HG03066 (cell line): ENCODE results near the gene DEPDC1B.
"Not testable (repeated sequence)": the region's sequence is repeated elsewhere in the genome, so short reads cannot be mapped to it uniquely, and the experiment has no call there.

Experiments
- ATAC-seq: cut with Tn5 transposase; IDR thresholded peaks from one replicate; pipeline ENCODE4 v1.9.1; 2021; ENCODE audit warnings: low read depth; ENCODE audit not compliant: unreplicated experiment

DEPDC1B gene

DNA sequence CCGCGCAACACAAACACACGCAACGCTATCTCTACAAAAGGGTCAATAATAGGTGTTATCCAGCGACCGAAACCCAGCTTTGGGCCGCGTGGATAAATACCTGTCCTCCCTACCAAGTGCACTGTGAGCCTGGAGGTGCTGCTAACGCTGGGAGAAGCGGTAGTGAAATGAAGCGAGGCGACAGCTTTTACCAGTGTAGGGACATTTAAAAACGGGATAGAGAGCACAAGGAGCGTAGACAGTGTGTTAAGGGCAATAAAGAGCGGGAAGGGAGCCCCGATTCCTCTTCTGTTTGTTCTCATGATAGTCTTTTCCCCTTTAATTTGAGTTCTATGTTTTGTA, 421 bp upstream of the DEPDC1B start:
- ATAC-seq = peak; percentile 28

DNA sequence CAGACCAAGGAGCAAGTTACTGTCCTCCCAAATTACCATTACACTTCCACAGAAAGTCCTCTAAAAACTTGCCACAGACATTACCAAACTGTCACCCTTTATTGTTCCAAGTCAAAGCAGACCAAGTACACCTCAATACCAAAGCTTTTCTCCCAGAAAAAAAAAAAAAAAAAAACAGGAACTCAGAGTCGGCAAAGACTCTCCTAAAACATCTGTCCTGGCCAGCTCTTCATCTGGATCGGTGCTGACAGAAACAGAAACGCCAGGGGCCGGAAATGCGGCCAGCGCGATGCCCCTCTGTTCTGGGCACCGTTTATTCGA, 718 bp downstream of the DEPDC1B start:
- ATAC-seq = no peak

DNA sequence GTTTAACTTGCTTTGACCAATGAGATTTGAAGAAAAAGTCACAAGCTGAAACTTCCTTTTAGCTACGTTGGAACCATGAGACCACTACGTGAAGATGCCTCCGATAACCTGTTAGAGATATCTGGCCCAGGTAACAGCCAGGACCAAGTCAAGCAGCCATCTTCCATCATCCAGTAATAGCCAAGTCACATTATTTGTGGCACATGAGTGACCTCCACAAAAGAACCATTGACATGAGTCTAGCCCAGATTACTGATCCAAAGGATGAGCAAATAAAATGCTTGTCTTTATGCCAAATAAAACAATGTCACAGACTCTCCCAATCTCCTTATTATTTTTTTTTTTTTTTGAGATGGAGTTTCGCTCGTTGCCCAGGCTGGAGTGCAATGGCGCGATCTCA, 1.6 kb downstream of the DEPDC1B start:
- no peak for ATAC-seq

DNA sequence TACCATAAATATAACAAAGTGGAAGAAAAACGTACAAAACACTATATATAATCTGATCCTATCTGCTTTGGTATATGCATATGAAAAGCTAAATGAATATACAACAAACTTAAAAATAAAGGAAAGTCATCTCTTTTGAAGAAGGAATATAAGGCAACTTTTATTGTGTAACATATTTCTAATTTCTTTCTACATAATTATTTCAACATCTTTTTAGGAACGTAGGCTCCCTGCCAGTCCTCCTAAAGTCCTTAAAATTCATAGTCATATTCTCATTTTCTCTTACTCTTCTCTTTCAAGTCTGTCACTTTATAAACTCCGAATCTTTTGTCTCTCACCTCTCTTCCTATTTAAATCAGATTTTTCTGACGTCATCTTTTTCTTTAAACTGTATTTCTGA, 9.6 kb downstream of the DEPDC1B start:
- no peak for ATAC-seq

DNA sequence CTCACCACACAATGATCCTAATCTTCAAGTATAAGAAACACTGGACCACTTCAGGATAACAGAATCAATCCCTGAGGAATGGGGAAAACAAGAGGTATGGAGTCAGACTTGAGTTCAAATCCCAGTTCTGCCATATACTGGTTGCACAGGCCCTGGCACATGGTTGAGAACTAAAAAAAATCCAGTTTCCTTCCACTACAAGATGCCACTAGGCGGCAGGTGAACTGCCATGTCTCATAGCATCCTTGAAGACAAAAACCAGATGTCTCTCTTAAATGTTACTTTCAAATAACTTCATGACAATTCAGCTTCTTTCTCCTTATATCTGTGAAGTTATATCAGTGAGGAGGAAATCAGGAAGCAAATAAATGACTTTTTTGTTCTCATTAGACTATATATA, 11.0 kb downstream of the DEPDC1B start:
- no peak for ATAC-seq

DNA sequence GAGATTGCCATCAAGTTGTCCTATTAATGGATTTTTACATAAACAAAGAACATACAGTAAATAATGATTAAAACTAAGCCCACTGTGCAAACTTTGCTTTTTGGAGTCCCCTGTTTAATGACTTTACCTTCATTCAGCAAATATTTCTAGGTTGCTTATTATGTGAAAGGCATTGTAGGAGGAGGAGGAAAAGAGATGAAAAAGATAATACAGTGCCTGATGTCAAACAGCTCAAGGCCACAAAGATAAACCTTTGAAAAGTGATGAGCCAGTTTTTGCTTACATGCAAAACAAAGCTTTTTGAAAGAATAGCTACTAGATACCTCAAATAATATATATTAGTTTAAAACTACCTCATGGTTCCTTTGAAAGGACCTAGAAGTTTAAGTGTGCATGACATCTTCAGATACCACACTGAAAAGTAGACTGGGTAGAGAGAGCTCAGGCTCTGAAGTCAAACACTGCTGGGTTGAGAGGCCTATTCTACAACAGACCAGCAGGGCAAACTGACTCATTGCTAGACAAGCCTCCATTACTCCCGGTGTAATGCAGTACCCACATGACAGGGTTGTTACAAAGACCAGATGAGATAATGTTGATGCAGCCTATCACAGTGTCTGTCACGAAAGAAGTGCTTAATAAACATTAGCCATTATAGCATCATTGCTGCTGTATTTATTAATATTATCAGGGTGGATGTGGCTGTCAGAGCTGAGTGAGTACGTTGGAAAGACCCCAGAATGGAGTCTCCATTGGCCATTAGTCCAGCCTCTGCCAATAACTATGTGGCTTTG, 11.8 kb downstream of the DEPDC1B start:
- peak; percentile 96 for ATAC-seq

DNA sequence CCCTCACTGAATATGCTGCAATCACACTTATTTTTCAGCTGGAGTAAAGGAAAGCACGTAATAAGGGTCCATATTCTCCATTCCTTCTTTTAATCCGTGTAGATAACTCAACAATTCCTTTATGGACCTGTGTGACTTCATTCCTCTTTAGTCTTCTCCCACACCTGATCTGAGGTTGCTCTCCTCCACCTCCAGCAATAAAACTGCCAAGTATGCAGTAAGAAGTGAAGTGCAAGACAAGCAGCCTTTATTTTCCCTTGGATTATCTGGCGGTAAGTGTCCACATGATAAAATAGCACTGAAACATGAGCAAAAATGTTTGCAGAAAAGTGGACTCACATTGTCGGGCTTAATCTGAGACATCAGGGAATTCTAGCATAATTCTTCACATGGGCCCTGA, 13.8 kb downstream of the DEPDC1B start:
- no peak for ATAC-seq

DNA sequence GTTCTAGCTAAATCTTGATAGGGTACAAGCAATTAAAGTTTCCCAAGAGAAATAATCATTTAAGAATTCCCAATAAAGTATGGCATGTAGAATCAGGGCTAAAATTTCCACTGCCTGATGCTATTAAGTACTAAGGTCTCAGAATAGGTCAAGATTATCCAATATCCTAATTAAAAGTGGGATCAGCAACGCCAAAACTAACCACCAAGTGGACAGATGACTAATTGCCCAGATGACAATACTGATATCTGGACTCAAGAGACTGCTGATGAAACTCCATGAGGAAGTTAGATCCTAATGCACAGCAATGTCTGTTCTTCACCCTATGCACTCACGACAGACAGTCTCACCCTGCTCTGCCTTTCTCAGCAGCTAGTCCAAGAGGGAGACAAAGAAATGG, 14.3 kb downstream of the DEPDC1B start:
- ATAC-seq = no peak

DNA sequence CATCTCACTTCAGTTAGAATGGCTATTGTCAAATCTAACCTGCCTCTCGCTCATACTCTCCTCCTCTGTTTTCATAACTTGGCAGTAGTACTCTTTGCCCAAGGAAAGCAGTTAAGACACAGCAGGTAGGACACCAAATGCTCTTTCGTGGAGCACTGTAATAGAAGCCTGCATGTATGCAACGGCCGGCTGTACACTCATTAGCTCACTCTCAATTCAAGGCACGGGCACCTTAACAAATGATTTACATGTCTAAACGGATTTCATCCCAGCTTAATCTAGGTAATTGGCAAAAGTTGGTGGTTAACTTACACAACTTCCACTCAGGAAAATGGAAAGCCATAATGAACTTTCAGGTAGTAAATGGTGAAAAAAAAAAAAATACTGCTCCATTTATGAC, 14.9 kb downstream of the DEPDC1B start:
- no peak for ATAC-seq

DNA sequence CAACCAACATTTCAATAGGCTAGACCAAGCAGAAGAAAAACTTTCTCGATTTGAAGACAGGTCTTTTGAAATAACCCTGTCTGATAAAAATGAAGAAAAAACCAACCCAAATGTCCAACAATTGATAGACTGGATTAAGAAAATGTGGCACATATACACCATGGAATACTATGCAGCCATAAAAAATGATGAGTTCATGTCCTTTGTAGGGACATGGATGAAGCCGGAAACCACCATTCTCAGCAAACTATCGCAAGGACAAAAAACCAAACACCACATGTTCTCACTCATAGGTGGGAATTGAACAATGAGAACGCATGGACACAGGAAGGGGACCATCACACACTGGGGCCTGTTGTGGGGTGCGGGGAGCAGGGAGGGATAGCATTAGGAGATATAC, 18.0 kb downstream of the DEPDC1B start:
- not testable (repeated sequence) for ATAC-seq

DNA sequence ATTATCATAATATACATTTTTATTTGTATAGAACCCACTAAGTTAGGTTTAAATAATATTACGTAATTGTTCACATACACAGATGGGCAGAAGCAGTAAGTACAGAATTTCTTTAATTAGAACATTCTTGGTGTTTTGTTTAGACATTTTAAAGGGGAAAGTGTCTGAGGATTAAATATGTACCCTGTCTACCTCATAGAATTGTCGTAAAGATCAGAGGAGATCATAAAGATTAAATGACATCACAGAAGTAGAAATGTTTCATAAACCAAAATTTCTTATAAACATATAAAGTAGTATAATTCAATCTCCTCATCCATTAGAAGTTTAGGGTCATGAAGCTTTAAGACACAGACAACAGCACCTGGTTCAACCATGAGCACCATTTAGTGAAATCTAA, 20.1 kb downstream of the DEPDC1B start:
- no peak for ATAC-seq

DNA sequence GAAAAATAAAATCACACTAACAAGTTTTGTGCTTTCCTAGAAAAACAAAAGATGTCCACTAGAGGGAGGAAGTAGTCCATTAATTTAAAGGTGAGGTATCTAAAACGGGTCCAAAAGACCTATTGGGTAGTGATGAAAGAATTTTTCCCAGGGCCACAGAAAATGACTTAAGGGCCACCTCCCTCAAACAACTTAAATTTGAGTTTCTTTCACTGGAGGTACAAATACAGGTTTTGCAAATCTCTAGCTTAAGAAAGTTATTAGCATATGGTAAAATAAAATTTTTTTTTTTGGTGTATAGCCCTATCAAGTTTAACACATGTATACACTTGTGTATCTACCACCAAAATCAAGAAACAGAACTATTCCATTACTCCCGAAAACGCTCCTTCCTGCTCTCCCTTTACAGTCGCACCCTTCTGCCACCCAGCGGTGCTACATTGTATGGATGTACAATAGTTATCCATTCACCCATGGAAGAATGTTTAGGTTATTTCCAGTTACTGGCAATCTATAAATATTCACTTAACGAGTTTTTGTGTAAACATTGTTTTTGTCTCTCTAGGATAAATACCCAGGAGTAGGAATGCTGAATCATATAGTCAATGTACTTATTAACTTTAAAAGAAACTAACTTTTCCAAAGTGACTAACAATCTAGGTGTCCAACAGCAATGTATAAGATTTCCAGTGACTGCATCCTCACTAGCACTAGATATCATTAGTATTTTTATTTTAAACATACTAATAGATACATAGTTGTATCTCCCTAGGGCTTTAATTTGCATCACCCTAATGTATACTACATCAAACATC, 21.9 kb downstream of the DEPDC1B start:
- no peak for ATAC-seq

DNA sequence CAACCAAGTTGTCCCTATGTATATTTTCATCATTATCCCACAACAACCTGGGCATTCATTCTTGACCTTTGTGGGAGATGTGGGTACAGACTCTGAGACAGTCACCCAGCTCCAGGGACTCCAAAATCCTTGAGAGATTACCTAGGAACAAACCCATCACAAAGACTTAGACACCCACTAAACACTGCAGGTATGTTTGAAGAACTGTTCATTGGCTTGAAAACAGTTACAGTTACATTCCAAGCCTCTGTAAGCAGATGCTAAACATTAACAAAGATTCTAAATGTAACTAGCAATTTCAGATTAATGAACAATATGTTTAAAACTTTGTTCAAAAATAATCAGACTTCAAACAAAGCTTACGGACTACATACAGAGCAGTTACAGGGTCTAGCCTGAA, 24.7 kb downstream of the DEPDC1B start:
- ATAC-seq = no peak

DNA sequence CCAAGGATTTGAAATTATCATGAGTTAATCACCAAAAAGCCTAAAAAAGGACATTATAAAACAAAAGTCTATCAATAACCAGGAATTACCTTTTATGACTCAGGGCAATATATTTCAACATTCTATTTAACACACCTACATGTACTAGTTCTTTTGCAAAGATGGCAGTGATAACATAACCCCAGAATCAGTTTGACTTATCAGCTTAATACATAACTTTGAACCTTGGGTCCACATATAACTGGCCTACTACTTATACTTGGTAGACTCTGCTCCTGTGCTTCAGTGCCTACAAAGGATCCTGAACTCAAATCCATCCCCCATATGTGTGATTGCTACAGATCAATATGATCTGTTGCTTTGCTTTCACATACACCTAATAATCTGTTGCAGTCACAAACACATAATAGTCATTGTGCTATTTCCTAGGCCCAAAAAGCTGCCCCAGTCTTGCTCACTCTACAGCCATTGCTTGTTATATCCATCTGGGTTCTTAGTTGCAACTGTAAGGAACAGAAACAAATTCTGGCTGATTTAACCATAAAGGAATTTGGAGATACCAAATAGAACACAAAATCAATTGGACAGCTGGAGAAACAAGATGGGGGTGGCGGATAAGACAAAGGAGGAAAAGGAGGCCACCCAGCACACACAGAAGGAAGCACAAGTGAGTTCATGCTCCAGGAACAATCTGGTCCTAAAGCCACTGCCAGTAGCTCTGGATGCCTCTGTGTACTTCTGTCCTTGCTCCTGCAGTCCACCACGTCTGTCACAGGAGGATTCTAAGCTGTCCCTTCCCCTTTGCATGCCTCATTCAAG, 25.5 kb downstream of the DEPDC1B start:
- no peak for ATAC-seq

DNA sequence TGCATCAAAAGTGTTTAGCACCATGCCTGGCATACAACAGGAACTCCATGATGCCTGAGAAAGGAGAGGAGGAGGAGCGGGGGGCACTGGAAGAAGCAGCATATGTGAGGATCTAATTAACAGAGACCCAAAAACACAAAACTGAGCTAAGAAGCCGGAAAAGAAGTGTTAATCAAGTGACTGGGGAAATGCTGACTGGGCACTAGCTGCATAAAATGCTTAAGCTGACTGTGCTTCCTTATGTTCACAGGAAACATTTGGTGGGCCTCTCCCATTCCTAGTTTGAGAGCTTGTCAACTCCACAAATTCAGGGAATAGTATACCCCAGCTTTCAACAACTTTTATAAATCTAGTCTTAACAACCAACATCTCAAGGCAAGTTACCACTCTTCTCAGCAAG, 26.6 kb downstream of the DEPDC1B start:
- no peak for ATAC-seq

DNA sequence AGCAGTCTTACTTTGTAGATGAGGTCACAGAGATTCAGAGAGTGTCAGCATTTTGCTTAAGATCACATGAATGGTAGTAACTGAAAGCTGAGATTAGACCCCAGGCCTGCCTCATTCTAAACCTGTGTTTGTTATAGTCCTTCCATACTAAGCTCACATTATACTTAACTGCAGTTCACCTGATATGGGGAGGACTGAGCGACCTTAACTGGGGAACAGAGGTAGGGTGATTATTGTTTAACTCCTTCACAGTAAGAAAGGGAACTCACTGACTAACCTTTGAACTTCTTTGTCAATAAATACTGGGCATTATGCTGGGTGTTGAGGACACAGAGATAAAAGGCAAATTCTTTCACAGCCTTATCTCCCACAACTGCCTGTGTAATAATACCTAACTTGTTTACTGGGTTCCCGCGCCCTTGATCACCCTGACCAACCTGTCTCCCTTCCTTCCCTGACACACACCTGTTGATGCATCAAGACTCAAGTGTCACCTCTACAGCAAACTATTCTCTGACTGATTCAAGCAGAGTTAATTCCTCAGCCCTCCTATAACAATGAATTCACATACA, 27.2 kb downstream of the DEPDC1B start:
- no peak for ATAC-seq

DNA sequence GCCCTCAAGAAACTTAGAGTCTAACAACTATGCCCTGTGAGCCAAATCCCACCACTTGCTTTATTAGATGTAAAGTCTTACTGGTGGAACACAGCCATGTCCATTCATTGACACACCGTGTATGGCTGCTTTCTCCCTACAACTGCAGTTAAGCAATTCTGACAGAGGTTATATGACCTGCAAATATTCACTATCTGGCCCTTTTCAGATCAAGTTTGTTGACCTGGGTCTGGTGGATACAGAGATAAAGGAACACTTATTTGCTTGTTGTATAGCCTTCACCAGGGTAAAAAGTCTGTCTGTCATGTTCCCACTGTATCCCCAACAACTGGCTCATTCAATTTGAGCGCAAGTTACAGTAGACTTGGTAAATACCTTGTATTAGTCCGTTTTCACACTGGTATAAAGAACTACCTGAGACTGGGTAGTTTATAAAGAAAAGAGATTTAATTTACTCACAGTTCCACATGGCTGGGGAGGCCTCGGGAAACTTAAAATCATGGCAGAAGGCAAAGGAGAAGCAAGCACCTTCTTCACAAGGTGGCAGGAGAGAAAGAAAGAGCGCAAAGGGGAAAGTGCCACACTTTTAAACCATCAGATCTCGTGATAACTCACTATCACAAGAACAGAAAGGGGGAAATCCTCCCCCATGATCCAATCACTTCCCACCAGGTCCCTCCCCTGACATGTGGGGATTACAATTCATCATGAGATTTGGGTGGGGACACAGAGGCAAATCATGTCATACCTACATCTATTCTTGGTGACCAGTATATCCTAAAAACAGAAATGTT, 27.9 kb downstream of the DEPDC1B start:
- ATAC-seq = no peak

DNA sequence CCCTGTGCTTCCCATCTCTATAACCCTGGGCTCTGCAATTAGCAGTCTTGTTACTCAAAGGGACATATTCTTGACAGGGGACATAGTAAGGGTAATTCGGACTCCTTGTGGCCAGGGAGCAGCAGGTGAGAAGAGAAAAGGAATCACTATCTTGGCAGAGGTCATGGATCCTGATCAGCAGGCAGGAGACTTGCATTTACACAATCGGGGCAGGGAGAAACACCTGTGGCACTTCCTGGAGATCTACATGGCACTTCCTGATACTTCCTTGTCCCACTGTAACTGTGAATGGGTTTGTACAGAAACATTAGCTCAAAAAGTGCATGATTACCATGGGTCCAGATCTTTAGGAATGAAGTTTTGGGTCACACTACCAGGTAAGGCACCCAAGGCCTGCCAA, 29.2 kb downstream of the DEPDC1B start:
- ATAC-seq = no peak

DNA sequence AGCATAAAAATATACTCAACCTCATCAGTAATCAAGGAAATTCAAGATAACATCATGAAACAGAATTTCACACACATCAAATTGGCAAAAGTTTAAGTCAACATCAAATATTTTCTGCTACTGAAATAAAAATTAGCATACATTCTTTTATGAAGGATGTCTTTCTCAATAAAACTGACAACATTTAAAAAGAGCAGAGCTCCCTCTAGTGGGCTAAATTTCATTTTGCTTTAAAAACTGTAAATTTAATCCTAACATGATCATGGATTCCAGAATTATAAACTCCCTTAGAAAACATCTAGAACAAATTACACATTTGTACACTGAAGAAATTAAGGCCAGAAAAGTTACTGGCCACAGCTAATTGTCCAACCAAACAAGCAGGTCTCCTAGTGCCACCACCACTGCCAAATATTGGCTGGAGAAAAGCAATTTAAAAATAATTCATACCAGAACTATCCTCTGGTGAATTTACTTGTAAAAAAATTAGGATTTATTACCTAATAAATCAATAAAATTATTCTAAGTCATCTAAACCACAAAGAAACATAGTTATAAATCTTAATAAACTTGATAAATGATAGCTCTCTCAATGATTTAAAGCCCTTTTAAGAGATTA, 31.2 kb downstream of the DEPDC1B start:
- no peak for ATAC-seq
